HepG2 (cell line): ENCODE results near the gene CREM. TPM values are rescaled to one million over a fixed set of nuclear protein-coding genes. Genes with fewer than 3 reads are reported as not detected.

Experiments
- ATAC-seq: fragments of 200-7000 bp; cut with Tn5 transposase; 3 replicates; pipeline ENCODE4 v1.9.1; 2020; ENCODE audit warnings: mild to moderate bottlenecking, moderate library complexity
- BruUV-seq: library from RNA; stranded (reverse); fragments of 400-500 nt; replicated peaks from 2 replicates; lab custom pipeline; 2021; lab: Mats Ljungman, UMichigan
- CTCF ChIA-PET: fragments of 300-600 bp; formaldehyde crosslinking; extraction: SDS; loops from one replicate; lab custom pipeline; 2021; ENCODE audit warnings: low total read pairs, inconsistent platforms, low intra/inter-chr PET ratio; lab: Yijun Ruan, JAX
- POLR2A ChIA-PET: fragments of 350-600 bp; sonication (Branson Sonifier 250); formaldehyde crosslinking; loops from one replicate; lab custom pipeline; 2020; ENCODE audit warnings: antibody characterized with exemption, inconsistent platforms; lab: Yijun Ruan, JAX
- DNase-seq: peaks from one replicate; pipeline ENCODE4 v3.0.0-alpha.2; 2015; ENCODE audit warnings: low spot score
- FAIRE-seq: peaks from 3 replicates; lab custom pipeline; 2011; peaks lifted over from hg19 to GRCh38; lab: Jason Lieb, UNC
- H2AFZ ChIP-seq: one replicate; pipeline ENCODE4 v1.6.1; 2011; ENCODE audit warnings: low read length, inconsistent platforms
- H3K27ac ChIP-seq: fragments of 300-600 bp; 3 replicates; pipeline ENCODE4 v1.8.0; 2011; ENCODE audit warnings: mixed run types, mild to moderate bottlenecking, mixed read lengths, low read length, inconsistent platforms; ENCODE audit not compliant: insufficient read depth; ENCODE audit errors: extremely low read length
- H3K27me3 ChIP-seq, 2 experiments: fragments of 200-600 bp in 1 of 2; 2 replicates in 1 of 2; 3 replicates in 1 of 2; pipeline versions ENCODE4 v1.6.0 to v1.8.0; 2011; ENCODE audit warnings: low read length in 2 of 2, mild to moderate bottlenecking in 2 of 2, moderate library complexity in 2 of 2, inconsistent platforms in 1 of 2; ENCODE audit not compliant: insufficient read depth in 2 of 2, control insufficient read depth in 1 of 2
- H3K36me3 ChIP-seq, 2 experiments: fragments of 200-600 bp in 1 of 2; replicated peaks in 1 of 2; 2 replicates in 1 of 2; 3 replicates in 1 of 2; pipeline versions ENCODE4 v1.5.1 to v1.8.0; 2011; ENCODE audit warnings: low read length in 2 of 2, inconsistent platforms in 1 of 2; ENCODE audit not compliant: insufficient read depth in 2 of 2, control insufficient read depth in 1 of 2
- H3K4me1 ChIP-seq: 2 replicates; pipeline ENCODE4 v1.5.1; 2012; ENCODE audit warnings: low read length, inconsistent platforms; ENCODE audit not compliant: insufficient read depth
- H3K4me2 ChIP-seq: 2 replicates; pipeline ENCODE4 v1.6.0; 2011; ENCODE audit warnings: low read depth, low read length, inconsistent platforms
- H3K4me3 ChIP-seq, 3 experiments: fragments of 200-600 bp in 1 of 3; sonication (generic), shearing (Covaris generic) in 1 of 3; replicated peaks in 1 of 3; 2 replicates each; pipeline ENCODE4 v1.5.1; 2011 to 2016; ENCODE audit warnings: low read length in 3 of 3, inconsistent platforms in 2 of 3, low read depth in 2 of 3, mild to moderate bottlenecking in 2 of 3, control low read depth in 1 of 3, mixed read lengths in 1 of 3; ENCODE audit not compliant: insufficient read depth in 1 of 3
- H3K79me2 ChIP-seq: one replicate; pipeline ENCODE4 v1.6.1; 2011; ENCODE audit warnings: low read length, inconsistent platforms; ENCODE audit not compliant: insufficient read depth
- H3K9ac ChIP-seq: 2 replicates; pipeline ENCODE4 v1.6.0; 2011; ENCODE audit warnings: mild to moderate bottlenecking, low read depth, low read length, inconsistent platforms; ENCODE audit not compliant: insufficient read depth
- H3K9me3 ChIP-seq: 2 replicates; pipeline ENCODE4 v1.5.1; 2012; ENCODE audit warnings: mild to moderate bottlenecking, low read length
- H4K20me1 ChIP-seq: 2 replicates; pipeline ENCODE4 v1.6.0; 2011; ENCODE audit warnings: inconsistent platforms, mild to moderate bottlenecking, low read length, moderate library complexity; ENCODE audit not compliant: insufficient read depth
- KLF13 ChIP-seq: sonication (generic); formaldehyde crosslinking; IDR thresholded peaks from 2 replicates; pipeline ENCODE4 v1.4.0; 2020; ENCODE audit warnings: mild to moderate bottlenecking, missing genetic modification reagents
- ZBTB7A ChIP-seq: sonication (generic); formaldehyde crosslinking; IDR thresholded peaks from 2 replicates; pipeline ENCODE4 v1.8.0; 2022; ENCODE audit warnings: mild to moderate bottlenecking, missing genetic modification reagents
- ZNF207 ChIP-seq: fragments of 450-650 bp; IDR thresholded peaks from 2 replicates; pipeline ENCODE4 v1.6.1; 2016; ENCODE audit warnings: antibody characterized with exemption, borderline replicate concordance
- ZNF263 ChIP-seq: sonication (generic); formaldehyde crosslinking; IDR thresholded peaks from 2 replicates; pipeline ENCODE4 v1.4.0; 2020; ENCODE audit warnings: missing genetic modification reagents
- ZNF432 ChIP-seq: sonication (generic); formaldehyde crosslinking; IDR thresholded peaks from 2 replicates; pipeline ENCODE4 v1.5.0; 2020; ENCODE audit warnings: missing genetic modification reagents, mild to moderate bottlenecking, borderline replicate concordance
- ZNF639 ChIP-seq: conservative IDR thresholded peaks from 2 replicates; pipeline ENCODE4 v1.6.1; 2018; ENCODE audit warnings: missing genetic modification reagents
- WGBS: methylation state at CpG from one replicate; pipeline ENCODE4 v1.1.6; 2017; ENCODE audit warnings: low lambda C conversion rate; 5-methylcytosine and 5-hydroxymethylcytosine counted together
- in situ Hi-C: cut with HindIII; loops from 2 replicates; pipeline ENCODE4 v1.10.0; 2017; ENCODE audit warnings: low pct_unique_long_range_greater_than_20kb; ENCODE audit not compliant: extremely low pct_ligation_motif_present
- intact Hi-C: fragments of 100-400 bp; cut with micrococcal nuclease; formaldehyde crosslinking; loops from one replicate; pipeline ENCODE4 v1.10.0; 2022; ENCODE audit not compliant: unreplicated experiment
- polyA plus RNA-seq, 8 experiments: library from polyadenylated mRNA; depleted of rRNA in 3 of 8; stranded (reverse) in 7 of 8; unstranded in 1 of 8; fragments of >200 nt; fragmentation: Illumina TruSeq in 4 of 8; extraction: Trizol in 4 of 8; gene quantifications; 2 replicates each; pipeline versions ENCODE4 v1.2.1 to v1.2.3, GENCODE V29; 2011 to 2016; ENCODE audit warnings: low read depth in 4 of 8, missing spikeins in 1 of 8, mixed read lengths in 1 of 8; ENCODE audit not compliant: insufficient read depth in 1 of 8
- total RNA-seq, 5 experiments: library from RNA; depleted of rRNA; stranded (reverse); fragments of >200 nt; fragmentation: Illumina TruSeq; extraction: Trizol; gene quantifications; 2 replicates each; pipeline ENCODE4 v1.2.3, GENCODE V29; 2016; ENCODE audit warnings: low read depth in 1 of 5
- TF ChIP-seq, protein P1 (sequence below): sonication (generic); formaldehyde crosslinking; IDR thresholded peaks from 2 replicates; pipeline ENCODE4 v1.5.1; 2020; ENCODE audit warnings: missing genetic modification reagents, mild to moderate bottlenecking, borderline replicate concordance
- TF ChIP-seq, protein P2 (sequence below): sonication (generic); formaldehyde crosslinking; IDR thresholded peaks from 2 replicates; pipeline ENCODE4 v1.5.0; 2020; ENCODE audit warnings: missing genetic modification reagents, mild to moderate bottlenecking, borderline replicate concordance

Gene CREM
- total and polyA plus RNA-seq, 2 of the 13 experiments (the other 11 are each of a cell fraction or from before 2014, with no cell fraction given) = 21.3 to 25.4 TPM

DNA sequence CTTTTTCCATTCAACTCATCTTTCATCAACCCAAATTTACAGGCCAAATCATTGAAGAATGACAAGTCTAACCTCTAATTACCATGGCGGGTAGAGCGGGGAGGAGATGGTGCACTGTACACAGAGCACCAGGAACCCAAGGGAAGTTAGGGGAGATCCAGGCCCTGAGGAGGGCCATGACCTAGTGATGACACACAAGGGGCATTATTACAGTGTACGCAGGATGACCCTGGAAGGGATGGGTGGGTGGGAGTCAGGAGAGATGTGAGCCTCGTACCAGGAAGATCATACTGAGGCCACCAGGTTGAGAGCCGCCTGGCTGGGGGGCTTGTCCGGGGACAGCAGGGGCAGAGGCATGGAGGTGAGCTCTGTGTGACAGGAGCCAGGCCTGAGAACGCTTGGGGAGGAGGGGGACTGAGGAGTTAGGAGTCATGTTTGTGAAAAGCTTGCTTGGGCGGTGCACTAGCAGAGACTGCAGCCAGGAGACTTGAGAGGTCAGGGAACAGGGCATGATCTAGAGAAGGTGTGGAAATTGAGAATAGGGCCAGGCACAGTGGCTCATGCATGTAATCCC lies 120.2 kb downstream of the CREM start:
- Histone ChIP-seq H3K9ac (no peak overlapping the region), H3K4me1 (no peaks in the 10 kb centered on the region), H3K27ac (no peak overlapping the region), H3K79me2 (no peaks in the 10 kb centered on the region), H4K20me1 (no peaks in the 10 kb centered on the region), H3K9me3 (no peaks in the 10 kb centered on the region), H3K4me2 (no peak overlapping the region), H3K27me3 (peaks cover 0 to 1% of the 10 kb centered on the region in 2 experiments; a peak in 2 of 5 replicates), H3K4me3 (no peak overlapping the region), H3K36me3 (no peaks in the 10 kb centered on the region), H2AFZ (no peak overlapping the region)
- 47% methylated on average over 8 of the region's 8 CpGs for WGBS
- no peak for FAIRE-seq
- POLR2A ChIA-PET = no interaction called here
- CTCF ChIA-PET = no interaction called here
- BruUV-seq = no TSS peak
- intact Hi-C loops (no loop called here), in situ Hi-C loops (no loop called here)
- TF ChIP-seq KLF13 (no peak), ZNF639 (CRISPR knock-in tag) (no peak), ZNF263 (CRISPR knock-in tag) (peak; percentile 69), ZNF432 (CRISPR knock-in tag) (no peak), ZBTB7A (no peak), ZNF207 (no peak)
- TF ChIP-seq, protein P1, sequence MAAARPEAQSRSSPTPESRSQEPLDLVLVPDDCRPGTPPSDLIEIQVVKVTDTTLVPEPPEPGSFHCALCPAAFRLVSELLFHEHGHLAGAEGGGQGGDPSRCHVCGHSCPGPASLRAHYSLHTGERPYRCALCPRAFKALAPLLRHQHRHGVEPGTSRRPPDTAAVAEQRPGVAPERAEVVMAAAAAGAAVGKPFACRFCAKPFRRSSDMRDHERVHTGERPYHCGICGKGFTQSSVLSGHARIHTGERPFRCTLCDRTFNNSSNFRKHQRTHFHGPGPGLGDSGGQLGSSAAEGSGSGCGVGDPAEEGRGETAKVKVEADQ (CRISPR knock-in tag) = no peak
- TF ChIP-seq, protein P2, sequence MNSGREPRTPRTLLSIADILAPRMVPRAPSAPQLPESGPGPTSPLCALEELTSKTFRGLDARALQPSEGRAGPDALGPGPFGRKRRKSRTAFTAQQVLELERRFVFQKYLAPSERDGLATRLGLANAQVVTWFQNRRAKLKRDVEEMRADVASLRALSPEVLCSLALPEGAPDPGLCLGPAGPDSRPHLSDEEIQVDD (CRISPR knock-in tag) = no peak
- no peak; the same call in 1 of the 3 replicates for ATAC-seq
- DNase-seq = no peak
